ENCODE results near the gene GAMT.

The GAMT gene

DNA sequence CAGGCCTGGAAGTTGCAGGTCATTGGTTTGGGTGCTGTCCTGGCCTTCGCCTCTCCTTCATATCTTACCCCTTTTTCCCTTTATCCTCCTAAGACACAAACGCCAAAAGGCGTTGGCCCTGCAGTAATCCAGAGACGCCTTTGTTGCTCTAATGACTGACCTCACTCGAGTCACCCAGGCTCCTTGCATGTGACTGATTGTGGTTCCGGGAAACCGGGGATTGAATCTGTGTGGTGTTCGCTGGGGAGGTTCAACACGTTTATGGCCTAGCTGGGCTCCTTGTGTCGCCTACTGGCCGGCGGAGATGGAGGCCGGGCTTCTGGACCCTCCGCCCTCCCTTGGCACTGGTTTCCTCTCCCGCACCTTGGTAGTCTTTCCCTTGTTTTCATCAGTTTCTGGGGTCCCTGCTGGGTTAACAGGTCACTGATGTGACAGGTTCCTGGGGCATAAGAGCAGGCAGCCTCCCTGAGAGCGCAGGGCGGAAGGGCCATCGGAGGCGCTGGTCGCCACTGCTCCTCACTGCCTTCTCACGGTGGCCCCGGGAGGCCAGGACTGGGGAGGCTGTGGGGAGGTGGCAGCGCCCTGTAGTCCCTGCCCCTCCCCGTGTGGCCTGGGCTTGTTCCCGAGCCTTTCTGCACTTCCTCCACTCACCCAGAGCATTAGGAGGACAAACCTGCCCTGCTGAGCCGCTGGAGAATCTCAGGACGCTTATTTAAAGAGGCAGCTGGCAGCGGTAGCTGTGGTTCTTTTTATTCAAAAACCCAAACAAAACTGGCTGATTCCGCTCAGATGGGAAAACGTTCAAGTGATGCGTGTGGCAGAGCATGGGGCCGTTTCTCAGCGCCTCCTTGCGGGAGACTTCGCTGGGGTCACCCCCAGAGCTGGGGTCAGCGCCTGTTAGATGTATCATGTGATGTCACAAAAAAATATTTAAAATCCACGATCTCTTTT is 35.7 kb downstream of the GAMT start:
- DNase-seq (ENCODE audit: low read depth in 2 of 2), result no peak

GRCh38 chr19:1364070-1364704 is 37.2 kb downstream of the GAMT start:
- DNase-seq (ENCODE audit: low read depth in 2 of 2), result no peak

GRCh38 chr19:1363599-1363998 is 37.7 kb downstream of the GAMT start:
- no peak for DNase-seq (ENCODE audit: low read depth in 2 of 2)

GRCh38 chr19:1362387-1363257 is 38.7 kb downstream of the GAMT start:
- no peak for DNase-seq (ENCODE audit: low read depth in 2 of 2)

DNA sequence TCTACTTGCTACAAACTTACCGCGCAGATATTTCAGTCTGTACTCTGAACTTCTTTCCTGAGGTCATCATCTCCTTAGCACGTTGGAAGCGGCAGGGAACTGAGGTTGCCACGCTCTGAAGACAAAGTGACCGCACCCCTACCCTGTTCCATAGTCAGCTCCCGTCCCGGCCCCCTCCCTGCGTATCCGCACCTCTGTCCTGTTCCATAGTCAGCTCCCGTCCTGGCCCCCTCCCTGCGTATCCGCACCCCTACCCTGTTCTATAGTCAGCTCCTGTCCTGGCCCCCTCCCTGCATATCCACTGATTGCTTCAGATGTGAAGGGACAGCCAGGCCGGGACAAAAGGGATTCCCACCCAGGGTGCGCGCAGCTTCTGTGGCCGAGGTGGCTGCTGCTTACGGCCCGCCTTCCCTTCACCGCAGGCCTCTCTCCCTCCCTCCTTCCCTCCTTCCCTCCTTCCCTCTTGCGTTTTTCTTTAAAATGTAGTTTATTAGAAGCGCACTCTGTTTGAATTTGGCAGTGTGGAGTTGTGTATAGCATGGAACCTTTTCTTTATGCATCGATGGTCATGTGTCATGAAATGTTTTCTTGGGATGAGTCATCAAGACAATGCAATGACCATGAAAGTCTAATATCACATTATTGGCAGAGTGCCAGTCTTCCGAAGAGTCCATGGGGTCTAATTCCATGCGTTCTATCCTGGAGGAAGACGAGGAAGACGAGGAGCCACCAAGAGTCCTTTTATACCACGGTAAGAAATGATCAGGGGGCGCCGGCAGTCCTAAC is 39.5 kb downstream of the GAMT start:
- no peak for DNase-seq (ENCODE audit: low read depth in 2 of 2)

GRCh38 chr19:1360818-1361461 is 40.4 kb downstream of the GAMT start:
- no peak for DNase-seq (ENCODE audit: low read depth in 2 of 2)

DNA sequence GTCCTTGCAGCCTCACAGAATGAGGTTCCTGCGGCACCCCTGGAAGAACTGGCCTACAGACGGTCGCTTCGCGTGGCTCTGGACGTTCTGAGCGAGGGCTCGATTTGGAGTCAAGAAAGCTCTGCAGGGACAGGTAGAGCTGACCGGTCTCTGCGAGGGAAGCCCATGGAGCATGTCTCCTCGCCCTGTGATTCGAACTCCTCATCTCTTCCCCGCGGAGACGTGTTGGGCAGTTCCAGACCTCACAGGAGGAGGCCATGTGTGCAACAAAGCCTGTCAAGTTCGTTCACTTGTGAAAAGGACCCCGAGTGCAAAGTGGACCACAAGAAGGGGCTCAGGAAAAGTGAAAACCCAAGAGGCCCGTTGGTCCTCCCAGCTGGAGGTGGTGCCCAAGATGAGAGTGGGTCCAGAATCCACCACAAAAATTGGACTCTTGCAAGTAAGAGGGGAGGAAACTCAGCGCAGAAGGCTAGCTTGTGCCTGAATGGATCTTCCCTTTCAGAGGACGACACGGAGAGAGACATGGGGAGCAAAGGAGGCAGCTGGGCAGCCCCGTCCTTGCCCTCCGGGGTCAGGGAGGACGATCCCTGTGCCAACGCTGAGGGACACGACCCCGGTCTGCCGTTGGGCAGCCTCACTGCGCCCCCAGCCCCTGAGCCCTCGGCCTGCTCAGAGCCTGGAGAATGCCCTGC is 41.1 kb downstream of the GAMT start:
- DNase-seq (ENCODE audit: low read depth in 2 of 2), result no peak

- no peak for DNase-seq (ENCODE audit: low read depth in 2 of 2)
Measured at GRCh38 chr19:1357531-1358109, 43.7 kb downstream of the GAMT start.

GRCh38 chr19:1356508-1356865 is 44.9 kb downstream of the GAMT start:
- no peak for DNase-seq (ENCODE audit: low read depth in 2 of 2)

DNA sequence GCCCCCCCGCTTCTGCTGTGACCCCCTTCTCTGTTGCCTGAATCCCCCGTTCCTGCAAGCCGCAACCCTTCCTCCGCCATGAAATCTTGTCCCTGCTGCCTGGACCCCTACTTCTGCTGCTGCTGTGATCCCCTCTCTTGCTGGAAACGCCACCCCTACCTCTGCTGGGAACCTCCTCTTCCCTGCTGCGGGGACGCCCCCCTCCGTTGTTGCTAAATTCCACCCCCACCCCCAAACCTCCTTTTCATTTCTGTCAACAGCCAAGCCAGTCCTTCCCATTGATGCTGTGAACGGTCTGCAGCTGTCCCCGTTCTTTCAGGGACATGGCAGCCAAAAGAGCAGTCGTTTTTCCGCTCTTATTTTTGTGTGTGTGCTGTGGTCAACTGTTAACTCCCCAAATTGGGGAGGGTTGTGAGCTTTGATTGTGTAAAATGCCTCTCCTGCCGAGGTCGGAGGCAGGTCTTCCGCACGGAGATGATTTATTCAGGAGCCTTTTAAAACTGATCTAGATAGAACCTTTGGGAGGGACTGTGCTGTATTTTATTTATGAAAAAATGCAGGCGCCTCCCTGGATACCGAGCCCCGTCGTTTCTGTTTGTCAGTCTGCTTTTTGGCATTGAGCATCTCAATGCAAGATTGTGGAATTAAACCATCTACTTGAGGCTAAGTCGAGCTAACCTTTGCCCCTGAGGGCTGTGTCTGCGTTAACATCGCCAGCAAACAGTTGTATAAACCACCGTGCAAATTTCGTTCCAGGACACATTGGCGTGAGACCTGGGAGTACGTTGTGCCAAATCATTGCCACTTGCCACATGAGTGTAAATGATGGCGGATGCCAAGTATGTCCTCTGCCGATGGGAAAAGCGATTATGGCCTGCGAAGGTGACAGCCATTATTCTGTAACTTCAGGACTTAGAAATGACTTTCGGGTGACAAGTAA is 45.5 kb downstream of the GAMT start:
- no peak for DNase-seq (ENCODE audit: low read depth in 2 of 2)

GRCh38 chr19:1354970-1355567 is 46.3 kb downstream of the GAMT start:
- DNase-seq (ENCODE audit: low read depth in 2 of 2), result no peak

DNA sequence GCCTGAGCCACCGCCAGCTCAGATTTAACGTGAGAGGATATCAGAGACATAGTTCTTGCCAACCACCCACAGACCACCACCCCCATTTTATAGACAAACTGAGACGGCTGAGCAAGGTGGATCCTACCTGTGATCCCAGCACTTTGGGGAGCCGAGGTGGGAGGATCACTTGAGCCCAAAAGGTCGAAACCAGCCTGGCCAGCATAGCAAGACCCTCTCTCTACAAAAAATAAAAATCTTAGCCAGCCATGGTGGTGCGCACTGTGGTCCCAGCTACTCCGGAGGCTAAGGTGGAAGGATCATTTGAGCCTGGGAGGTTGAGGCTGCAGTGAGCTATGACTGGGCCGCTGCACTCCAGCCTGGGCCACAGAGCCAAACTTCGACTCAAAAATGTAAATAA is 48.2 kb downstream of the GAMT start:
- DNase-seq (ENCODE audit: low read depth in 2 of 2), result no peak

- no peak for DNase-seq (ENCODE audit: low read depth in 2 of 2)
Measured at GRCh38 chr19:1351381-1351851, 49.9 kb downstream of the GAMT start.

- no peak for DNase-seq (ENCODE audit: low read depth in 2 of 2)
Measured at GRCh38 chr19:1350867-1351266, 50.5 kb downstream of the GAMT start.

DNA sequence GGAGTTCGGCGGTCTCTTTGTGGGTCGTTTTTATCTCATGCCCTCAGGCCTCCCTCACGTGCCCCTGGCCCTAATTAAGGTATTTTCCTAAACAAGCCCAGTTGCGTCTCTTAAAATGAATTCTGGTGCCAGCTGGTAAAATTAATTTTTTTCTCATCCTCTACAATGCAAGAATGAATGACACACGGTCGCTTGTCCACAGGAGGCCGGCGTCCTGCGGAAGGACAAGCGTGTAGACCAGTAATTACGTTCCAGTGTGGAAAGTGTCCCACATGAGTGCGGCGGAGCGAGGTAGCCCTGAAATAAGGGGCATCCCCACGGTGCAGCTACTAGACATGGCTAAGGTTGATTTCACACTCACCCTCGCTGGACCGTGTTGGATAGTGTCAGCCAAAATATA is 52.1 kb downstream of the GAMT start:
- no peak for DNase-seq (ENCODE audit: low read depth in 2 of 2)
